ENCODE measurements around the gene TAS2R30.
"Not testable (repeated sequence)": the region's sequence is repeated elsewhere in the genome, so short reads cannot be mapped to it uniquely, and the experiment has no call there.

TAS2R30 gene

DNA sequence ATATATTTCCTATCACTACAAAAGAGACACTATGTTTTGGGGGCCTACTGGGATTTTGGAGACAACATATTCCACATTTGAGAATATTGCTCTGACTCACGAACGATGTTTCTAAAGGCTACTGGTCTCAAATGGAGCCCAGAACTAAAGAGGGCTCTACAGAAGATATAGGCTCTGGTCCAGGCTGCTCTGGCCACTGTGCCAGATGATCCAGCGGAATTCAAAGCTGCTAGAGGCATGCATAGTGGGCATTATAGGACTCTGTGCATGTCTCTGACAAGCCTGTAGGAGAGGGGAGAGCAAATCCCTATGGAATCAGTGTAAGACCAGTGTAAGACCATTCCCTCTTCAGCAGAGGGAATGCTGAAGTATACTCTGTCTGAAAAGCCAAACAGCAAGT, 4.1 kb downstream of the TAS2R30 start:
- no peak for DNase-seq (ENCODE audit: low read depth)

GRCh38 chr12:11114130-11114529, 20.3 kb downstream of the TAS2R30 start:
- not testable (repeated sequence) for DNase-seq (ENCODE audit: low read depth)

GRCh38 chr12:11111213-11111612, 23.2 kb downstream of the TAS2R30 start:
- DNase-seq (ENCODE audit: low read depth), result not testable (repeated sequence)

- DNase-seq (ENCODE audit: low read depth), result no peak
Measured at GRCh38 chr12:11108862-11109261, 25.6 kb downstream of the TAS2R30 start.

- no peak for DNase-seq (ENCODE audit: low read depth)
Measured at GRCh38 chr12:11107719-11108118, 26.7 kb downstream of the TAS2R30 start.

DNA sequence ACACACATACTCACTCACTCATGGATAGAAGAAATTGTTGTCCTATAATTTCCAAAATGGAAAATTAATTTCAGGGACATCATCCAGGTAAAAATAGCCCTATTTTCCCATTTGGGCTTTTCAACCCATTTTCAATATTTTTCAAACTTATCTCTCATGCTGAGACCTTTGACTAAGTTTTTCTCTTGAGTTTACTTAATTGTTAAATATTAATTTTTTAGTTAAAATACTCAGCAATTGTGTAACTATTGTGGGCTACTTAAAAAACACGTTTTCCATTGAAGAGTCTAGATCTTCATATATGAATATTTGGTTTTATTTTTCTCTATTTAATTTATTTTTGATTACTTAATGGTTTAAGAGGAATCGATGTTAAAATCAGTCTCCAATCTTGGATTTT, 28.2 kb downstream of the TAS2R30 start:
- no peak for DNase-seq (ENCODE audit: low read depth)

GRCh38 chr12:11105546-11105945, 28.9 kb downstream of the TAS2R30 start:
- DNase-seq (ENCODE audit: low read depth), result no peak

DNA sequence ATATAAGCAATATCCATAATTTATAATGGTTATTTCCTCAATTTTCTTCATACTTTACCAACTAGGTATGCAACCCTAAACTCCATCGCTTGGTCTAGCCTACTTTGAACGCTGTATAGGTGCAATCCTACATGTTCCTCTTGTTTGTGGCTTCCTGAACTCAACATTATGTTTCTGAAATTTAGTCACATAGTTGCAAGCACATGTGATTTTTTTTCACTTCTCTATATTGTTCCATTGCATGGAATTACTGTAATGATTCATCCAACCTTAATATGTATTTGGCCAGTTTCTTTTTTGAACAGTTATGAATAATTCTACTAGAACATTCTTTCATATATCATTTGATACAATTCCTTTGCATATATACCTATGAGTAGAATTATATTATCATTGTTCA, 39.5 kb downstream of the TAS2R30 start:
- not testable (repeated sequence) for DNase-seq (ENCODE audit: low read depth)

GRCh38 chr12:11092128-11092527, 42.3 kb downstream of the TAS2R30 start, which contains the start of gene TAS2R43:
Gene TAS2R43 (minus strand): TSS chr12:11092313. CDS start chr12:11092229, 84 bp downstream.
- no peak for DNase-seq (ENCODE audit: low read depth)

DNA sequence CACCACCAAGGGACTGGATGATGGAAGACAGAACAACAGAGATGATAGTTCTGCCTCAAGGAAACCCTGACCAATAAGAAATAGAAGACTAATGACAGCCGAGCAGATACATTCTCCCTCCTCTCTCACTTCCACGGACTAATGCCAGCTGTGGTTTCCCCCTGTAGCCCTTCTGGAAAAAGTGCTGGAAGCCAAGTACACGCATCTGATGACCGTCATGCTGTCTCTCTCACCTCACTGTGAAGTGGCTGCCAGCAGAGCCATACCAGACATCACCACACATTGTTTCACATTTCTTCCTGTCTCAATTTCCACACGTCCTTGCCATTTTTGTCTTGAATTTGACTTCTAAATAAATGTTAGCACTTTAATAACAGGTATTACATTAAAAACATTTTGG, 45.2 kb downstream of the TAS2R30 start:
- DNase-seq (ENCODE audit: low read depth), result no peak

DNA sequence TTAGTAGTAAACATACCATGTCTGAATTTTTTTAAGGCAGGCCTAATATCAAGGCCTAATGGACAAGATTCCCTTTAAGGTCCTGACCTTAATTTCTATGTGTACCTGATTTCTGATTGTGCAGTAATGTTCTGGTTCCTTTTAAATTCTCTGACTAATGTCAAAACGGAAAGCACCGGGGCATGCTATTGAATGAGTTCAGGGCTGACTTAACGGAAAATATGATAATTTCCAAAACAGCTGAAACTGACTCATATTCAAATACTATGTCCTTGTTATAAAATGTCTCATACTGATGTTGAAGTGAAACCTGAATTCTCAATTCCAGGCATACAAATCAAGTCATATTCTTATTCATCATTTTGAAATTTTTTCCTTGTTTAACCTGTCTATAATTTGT, 49.0 kb downstream of the TAS2R30 start:
- no peak for DNase-seq (ENCODE audit: low read depth)

Measured in activated T-helper 9 cell treated with anti-CD3 and anti-CD28 coated beads, Interleukin-2, amount 50 U/mL, for 16 hours (primary cell).